CD8-positive, alpha-beta memory T cell (primary cell): ENCODE measurements around the gene GRHPR. TPM values are rescaled to one million over a fixed set of nuclear protein-coding genes. Genes with fewer than 3 reads are reported as not detected.
A peak's percentile ranks its signal among the peaks of the same experiment; 100 is the strongest.
"Not testable (repeated sequence)": the region's sequence is repeated elsewhere in the genome, so short reads cannot be mapped to it uniquely, and the experiment has no call there.

Experiments used
- CTCF ChIA-PET: fragments of 350-600 bp; sonication (Branson Sonifier 250); formaldehyde crosslinking; loops from one replicate; lab custom pipeline; 2021; ENCODE audit warnings: antibody characterized with exemption; lab: Charles Lee
- POLR2A ChIA-PET: fragments of 350-600 bp; sonication (Branson Sonifier 250); formaldehyde crosslinking; loops from one replicate; lab custom pipeline; 2021; ENCODE audit warnings: antibody characterized with exemption; lab: Charles Lee
- DNase-seq, 5 donors: peaks; one replicate each; pipeline versions ENCODE4 v3.0.0 to v3.0.0-alpha.2; 2020 to 2022; ENCODE audit warnings: mixed read lengths in 1 of 5
- H3K27ac ChIP-seq: one replicate; pipeline ENCODE4 v1.7.0; 2013; ENCODE audit warnings: low read depth, mild to moderate bottlenecking, low read length, moderate library complexity
- H3K27me3 ChIP-seq: 2 replicates; pipeline ENCODE4 v1.7.0; 2013; ENCODE audit warnings: low read length, mild to moderate bottlenecking; ENCODE audit not compliant: insufficient read depth, poor library complexity, severe bottlenecking
- H3K36me3 ChIP-seq: 2 replicates; pipeline ENCODE4 v1.7.0; 2013; ENCODE audit warnings: mild to moderate bottlenecking, low read length, moderate library complexity; ENCODE audit not compliant: insufficient read depth
- H3K4me1 ChIP-seq: 2 replicates; pipeline ENCODE4 v1.7.0; 2013; ENCODE audit warnings: mild to moderate bottlenecking, low read length, moderate library complexity; ENCODE audit not compliant: insufficient read depth
- H3K4me3 ChIP-seq: 2 replicates; pipeline ENCODE4 v1.7.0; 2013; ENCODE audit warnings: mild to moderate bottlenecking, low read length
- H3K9me3 ChIP-seq: 2 replicates; pipeline ENCODE4 v1.7.0; 2013; ENCODE audit warnings: mild to moderate bottlenecking, low read length
- H3K27ac Mint-ChIP-seq, 8 donors: one replicate each; pipeline ENCODE4 v1.8.0; 2020 to 2021; ENCODE audit warnings: mixed read lengths in 8 of 8, mild to moderate bottlenecking in 6 of 8, inconsistent platforms in 3 of 8, moderate library complexity in 3 of 8
- H3K27me3 Mint-ChIP-seq, 2 donors: one replicate each; pipeline ENCODE4 v1.8.0; 2020 to 2021; ENCODE audit warnings: mixed read lengths in 2 of 2, mild to moderate bottlenecking in 1 of 2, moderate library complexity in 1 of 2
- H3K36me3 Mint-ChIP-seq, 3 donors: one replicate each; pipeline ENCODE4 v1.8.0; 2020 to 2021; ENCODE audit warnings: mixed read lengths in 3 of 3, inconsistent platforms in 1 of 3, mild to moderate bottlenecking in 1 of 3
- H3K4me1 Mint-ChIP-seq, 3 donors: one replicate each; pipeline ENCODE4 v1.8.0; 2020 to 2021; ENCODE audit warnings: mixed read lengths in 3 of 3, inconsistent platforms in 1 of 3, mild to moderate bottlenecking in 1 of 3
- H3K4me3 Mint-ChIP-seq, 7 donors: one replicate each; pipeline ENCODE4 v1.8.0; 2020 to 2021; ENCODE audit warnings: mixed read lengths in 7 of 7, mild to moderate bottlenecking in 6 of 7, moderate library complexity in 4 of 7, inconsistent platforms in 2 of 7
- H3K9me3 Mint-ChIP-seq, 5 donors: one replicate each; pipeline ENCODE4 v1.8.0; 2020 to 2022; ENCODE audit warnings: mixed read lengths in 5 of 5, mild to moderate bottlenecking in 3 of 5, moderate library complexity in 2 of 5, inconsistent platforms in 1 of 5
- polyA plus RNA-seq: library from polyadenylated mRNA; unstranded; fragments of 300-500 nt; fragmentation: Illumina TruSeq; gene quantifications from one replicate; pipeline ENCODE4 v1.2.3, GENCODE V29; 2021
- total RNA-seq, 2 experiments: library from RNA; stranded (reverse); gene quantifications; one replicate each; pipeline ENCODE4 v1.2.3, GENCODE V29; 2021

GRHPR gene
- total and polyA plus RNA-seq, 3 experiments from 2014 or later: 77.4 to 94.1 (median 87.4) TPM

- H3K4me1 Mint-ChIP-seq, H3K27ac Mint-ChIP-seq, H3K4me3 ChIP-seq, H3K4me1 ChIP-seq, CTCF ChIA-PET, H3K36me3 ChIP-seq, H3K4me3 Mint-ChIP-seq, DNase-seq, POLR2A ChIA-PET, H3K27ac ChIP-seq, H3K27me3 ChIP-seq, H3K9me3 ChIP-seq: not testable (repeated sequence)
- Mint-ChIP-seq H3K36me3 (peaks cover 0 to 20% (median 0%) of the 10 kb centered on the region in 3 donors), H3K27me3 (peaks cover 28 to 52% of the 10 kb centered on the region in 2 donors), H3K9me3 (peaks cover 0 to 20% (median 10%) of the 10 kb centered on the region in 5 donors)
Measured at GRCh38 chr9:37477443-37477842, 54.9 kb downstream of the GRHPR start.

GRCh38 chr9:37477987-37478619, 55.6 kb downstream of the GRHPR start:
- H3K27me3 ChIP-seq, H3K9me3 ChIP-seq, H3K27ac ChIP-seq, H3K4me1 ChIP-seq, DNase-seq, CTCF ChIA-PET, H3K4me3 ChIP-seq, POLR2A ChIA-PET, H3K4me3 Mint-ChIP-seq, H3K4me1 Mint-ChIP-seq, H3K36me3 ChIP-seq, H3K27ac Mint-ChIP-seq: not testable (repeated sequence)
- Mint-ChIP-seq H3K27me3 (peaks cover 28 to 52% of the 10 kb centered on the region in 2 donors), H3K36me3 (peaks cover 0 to 20% (median 0%) of the 10 kb centered on the region in 3 donors), H3K9me3 (peaks cover 0 to 20% (median 10%) of the 10 kb centered on the region in 5 donors)

- H3K27me3 ChIP-seq: peaks cover 4% of the 10 kb centered on the region
- Mint-ChIP-seq H3K9me3 (no peaks in the 10 kb centered on the region), H3K36me3 (peaks cover 0 to 6% (median 2%) of the 10 kb centered on the region in 3 donors), H3K4me1 (peaks cover 9 to 11% (median 11%) of the 10 kb centered on the region in 3 donors), H3K4me3 (no peak overlapping the region), H3K27ac (no peak overlapping the region), H3K27me3 (peaks cover 28 to 46% of the 10 kb centered on the region in 2 donors)
- ChIA-PET CTCF (interaction anchor here (0.9 kb wide), 1 partner anchor 14 kb away, joined by 3 read pairs; no protein-coding TSS in a partner anchor), POLR2A (no interaction called here)
- H3K4me3 ChIP-seq: no peak overlapping the region
- H3K4me1 ChIP-seq: peaks cover 6% of the 10 kb centered on the region
- no peaks in the 10 kb centered on the region for H3K36me3 ChIP-seq
- H3K9me3 ChIP-seq: no peaks in the 10 kb centered on the region
- no peak overlapping the region for H3K27ac ChIP-seq
- DNase-seq: no peak
Measured at GRCh38 chr9:37480759-37481158, 58.3 kb downstream of the GRHPR start.

- peak; percentile 94 to 98 (median 95) for DNase-seq
- H3K4me1 ChIP-seq: peaks cover 19% of the 10 kb centered on the region
- ChIA-PET POLR2A (interaction anchor here (0.7 to 2.0 kb wide), 5 partner anchors 15 to 107 kb away, joined by 3 to 23 read pairs (median 3); partner anchors contain the start of genes TOMM5 and ZBTB5), CTCF (interaction anchor here (1.2 to 2.1 kb wide), 4 partner anchors 10 to 70 kb away, joined by 3 to 6 read pairs (median 4); no protein-coding TSS in a partner anchor)
- no peaks in the 10 kb centered on the region for H3K9me3 ChIP-seq
- H3K4me1 Mint-ChIP-seq: peaks cover 38 to 48% (median 47%) of the 10 kb centered on the region in 3 donors
- H3K4me3 Mint-ChIP-seq: peak within 1 kb of the TSS; percentile 91 to 98 (median 95)
- no peaks in the 10 kb centered on the region for H3K9me3 Mint-ChIP-seq
- peak within 1 kb of the TSS; percentile 81 to 99 (median 96) for H3K27ac Mint-ChIP-seq
- H3K36me3 ChIP-seq: no peaks in the 10 kb centered on the region
- H3K36me3 Mint-ChIP-seq: peaks cover 3 to 39% (median 6%) of the 10 kb centered on the region in 3 donors
- peak within 1 kb of the TSS; percentile 84 for H3K27ac ChIP-seq
- H3K27me3 Mint-ChIP-seq: peaks cover 0 to 8% of the 10 kb centered on the region in 2 donors
- peaks cover 4% of the 10 kb centered on the region for H3K27me3 ChIP-seq
- H3K4me3 ChIP-seq: peak within 1 kb of the TSS; percentile 77
Measured at GRCh38 chr9:37485389-37486255, 63.1 kb downstream of the GRHPR start, which contains the start of gene POLR1E. Gene POLR1E (plus strand): TSS chr9:37485948. CDS start chr9:37486048, 100 bp downstream.

- Histone ChIP-seq H3K4me3 (peak overlapping the region; percentile 77), H3K27ac (peak overlapping the region; percentile 84), H3K4me1 (peaks cover 19% of the 10 kb centered on the region), H3K36me3 (no peaks in the 10 kb centered on the region), H3K9me3 (no peaks in the 10 kb centered on the region), H3K27me3 (peaks cover 4% of the 10 kb centered on the region)
- Mint-ChIP-seq H3K36me3 (peaks cover 4 to 45% (median 6%) of the 10 kb centered on the region in 3 donors), H3K27me3 (peaks cover 0 to 8% of the 10 kb centered on the region in 2 donors), H3K27ac (peak overlapping the region; percentile 81 to 99 (median 95)), H3K4me1 (peaks cover 42 to 53% (median 52%) of the 10 kb centered on the region in 3 donors), H3K4me3 (peak overlapping the region; percentile 91 to 98 (median 95)), H3K9me3 (no peaks in the 10 kb centered on the region)
- ChIA-PET CTCF (interaction anchor here (1.2 to 2.1 kb wide), 5 partner anchors 10 to 75 kb away, joined by 3 to 6 read pairs (median 4); no protein-coding TSS in a partner anchor), POLR2A (interaction anchor here (0.8 to 2.0 kb wide), 3 partner anchors 18 to 106 kb away, joined by 3 to 23 read pairs (median 9); partner anchors contain the start of genes TOMM5 and ZBTB5)
- no peak for DNase-seq
Measured at GRCh38 chr9:37486256-37486615, 63.7 kb downstream of the GRHPR start.

Other genes with a start within 250 kb of the GRHPR start
- 1 to 10 TPM; 7.0 to 7.9 TPM for gene ZBTB5, start 42.8 kb downstream of the GRHPR start, total RNA-seq
- gene ZBTB5, start 42.8 kb downstream of the GRHPR start, polyA plus RNA-seq: 0.81 TPM
- 10 to 100 TPM; 82.5 to 84.6 TPM for gene POLR1E, start 63.3 kb downstream of the GRHPR start, total RNA-seq
- 21.4 TPM for gene POLR1E, start 63.3 kb downstream of the GRHPR start, polyA plus RNA-seq
- gene FBXO10, start 153.7 kb downstream of the GRHPR start, total RNA-seq: 1 to 10 TPM; 2.3 to 2.8 TPM
- 0.82 TPM for gene FBXO10, start 153.7 kb downstream of the GRHPR start, polyA plus RNA-seq
- gene TOMM5, start 169.9 kb downstream of the GRHPR start, total RNA-seq: 100 to 1,000 TPM; 222 to 227 TPM
- gene TOMM5, start 169.9 kb downstream of the GRHPR start, polyA plus RNA-seq: 200 TPM
- not detected for gene FRMPD1, start 228.3 kb downstream of the GRHPR start, total RNA-seq
- not detected for gene FRMPD1, start 228.3 kb downstream of the GRHPR start, polyA plus RNA-seq